HL-60 (cell line): Measurements from ENCODE around the gene GDPD4.

Experiments
- GABPA ChIP-seq: IDR thresholded peaks from 2 replicates; pipeline ENCODE4 v1.6.1; 2012; ENCODE audit warnings: low read depth
- POLR2AphosphoS5 ChIP-seq: IDR thresholded peaks from 2 replicates; pipeline ENCODE4 v1.6.1; 2012; ENCODE audit warnings: low read depth
- TF ChIP-seq, protein P1 (sequence below): IDR thresholded peaks from one replicate; pipeline ENCODE4 v1.5.1; 2011; ENCODE audit warnings: low read length, control low read depth, inconsistent platforms; ENCODE audit not compliant: insufficient read depth

DNA sequence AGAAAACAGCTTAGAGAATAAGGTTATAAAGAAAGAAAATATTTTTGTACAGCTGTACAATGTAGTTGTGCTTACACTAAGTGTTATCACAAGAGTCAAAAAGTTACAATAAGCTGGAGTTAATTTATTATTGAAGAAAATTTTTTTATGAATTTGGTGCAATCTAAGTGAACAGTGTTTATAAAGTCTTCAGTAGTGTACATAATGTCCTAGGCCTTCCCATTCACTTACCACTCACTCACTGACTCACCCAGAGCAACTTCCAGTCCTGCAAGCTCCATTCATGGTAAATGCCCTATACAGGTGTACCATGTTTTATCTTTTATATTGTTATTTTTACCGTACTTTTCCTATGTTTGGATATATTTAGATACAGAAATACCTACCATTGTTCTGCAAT lies 34.7 kb downstream of the GDPD4 start:
- TF ChIP-seq, protein P1, sequence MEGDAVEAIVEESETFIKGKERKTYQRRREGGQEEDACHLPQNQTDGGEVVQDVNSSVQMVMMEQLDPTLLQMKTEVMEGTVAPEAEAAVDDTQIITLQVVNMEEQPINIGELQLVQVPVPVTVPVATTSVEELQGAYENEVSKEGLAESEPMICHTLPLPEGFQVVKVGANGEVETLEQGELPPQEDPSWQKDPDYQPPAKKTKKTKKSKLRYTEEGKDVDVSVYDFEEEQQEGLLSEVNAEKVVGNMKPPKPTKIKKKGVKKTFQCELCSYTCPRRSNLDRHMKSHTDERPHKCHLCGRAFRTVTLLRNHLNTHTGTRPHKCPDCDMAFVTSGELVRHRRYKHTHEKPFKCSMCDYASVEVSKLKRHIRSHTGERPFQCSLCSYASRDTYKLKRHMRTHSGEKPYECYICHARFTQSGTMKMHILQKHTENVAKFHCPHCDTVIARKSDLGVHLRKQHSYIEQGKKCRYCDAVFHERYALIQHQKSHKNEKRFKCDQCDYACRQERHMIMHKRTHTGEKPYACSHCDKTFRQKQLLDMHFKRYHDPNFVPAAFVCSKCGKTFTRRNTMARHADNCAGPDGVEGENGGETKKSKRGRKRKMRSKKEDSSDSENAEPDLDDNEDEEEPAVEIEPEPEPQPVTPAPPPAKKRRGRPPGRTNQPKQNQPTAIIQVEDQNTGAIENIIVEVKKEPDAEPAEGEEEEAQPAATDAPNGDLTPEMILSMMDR, result no peak
- TF ChIP-seq POLR2AphosphoS5, result no peak
- no peak for TF ChIP-seq GABPA
